Kidney epithelial cell (primary cell): ENCODE results near the gene HOXC11. TPM values are rescaled to one million over a fixed set of nuclear protein-coding genes. Genes with fewer than 3 reads are reported as not detected.

Source experiments
- DNase-seq: peaks from one replicate; pipeline ENCODE4 v3.0.0-alpha.2; 2010; ENCODE audit warnings: low read depth
- H3K27me3 ChIP-seq: 2 replicates; pipeline ENCODE4 v1.6.0; 2011; ENCODE audit warnings: low read length; ENCODE audit not compliant: control insufficient read depth, insufficient read depth
- H3K36me3 ChIP-seq: 2 replicates; pipeline ENCODE4 v1.5.1; 2011; ENCODE audit warnings: low read length; ENCODE audit not compliant: control insufficient read depth, insufficient read depth
- H3K4me3 ChIP-seq: 2 replicates; pipeline ENCODE4 v1.5.1; 2011; ENCODE audit warnings: low read depth, mild to moderate bottlenecking, control low read depth, low read length
- total RNA-seq: library from RNA; depleted of rRNA; stranded (reverse); fragments of >200 nt; gene quantifications from 2 replicates; pipeline ENCODE4 v1.2.3, GENCODE V29; 2015
- TF ChIP-seq, protein P1 (sequence below): IDR thresholded peaks from 2 replicates; pipeline ENCODE4 v1.5.1; 2011; ENCODE audit warnings: mild to moderate bottlenecking, moderate library complexity, low read length, control low read depth, inconsistent platforms; ENCODE audit not compliant: insufficient read depth, poor library complexity, severe bottlenecking

Gene HOXC11
- total RNA-seq, 1 donor from 2014 or later: 0.58 TPM

DNA sequence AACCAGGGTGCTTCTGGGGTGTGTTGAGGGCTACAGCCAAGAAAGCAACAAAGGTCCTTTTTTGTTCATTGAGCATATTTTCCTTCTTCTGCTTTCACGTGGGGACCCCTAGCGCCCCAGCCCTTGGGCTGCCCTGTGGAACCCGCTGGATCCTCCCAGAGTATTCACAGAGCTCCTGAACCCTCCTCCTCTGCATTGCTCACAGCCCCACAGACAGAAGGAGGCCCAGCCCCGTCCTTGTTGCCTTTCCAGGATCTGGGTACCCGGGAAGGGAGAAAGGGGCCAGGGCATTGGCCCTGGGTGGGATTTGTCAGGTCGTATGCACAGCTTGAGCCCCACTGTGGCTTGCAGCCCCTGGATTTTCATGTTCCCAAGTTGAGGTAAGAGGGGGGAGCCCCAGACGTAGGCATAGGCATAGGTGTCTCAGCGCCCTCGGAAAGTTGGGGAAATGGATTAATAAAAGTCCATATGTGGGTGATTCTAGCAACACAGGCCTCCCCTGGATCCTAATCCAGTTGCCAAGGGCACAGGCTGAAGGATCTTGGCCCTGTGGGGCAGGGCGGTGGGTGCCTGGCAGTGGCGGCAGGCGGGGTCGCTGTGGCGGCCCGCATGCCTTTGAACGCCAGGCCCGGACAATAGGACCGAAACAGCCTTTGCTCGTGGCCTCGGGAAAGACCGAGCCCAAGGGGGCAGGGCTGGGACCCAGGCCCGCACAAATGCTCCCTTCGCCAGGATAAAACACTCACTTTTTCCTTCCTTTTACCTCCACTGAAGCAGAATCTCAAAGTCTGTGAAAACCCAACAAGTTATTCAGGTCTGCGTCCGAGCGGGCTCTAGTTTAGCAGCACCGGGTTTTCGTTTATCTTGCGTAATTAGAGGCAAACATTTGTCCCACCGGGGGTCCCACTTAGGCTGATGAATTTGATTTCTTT is 9.0 kb downstream of the HOXC11 start:
- H3K4me3 ChIP-seq: peak overlapping the region; percentile 28
- DNase-seq: no peak
- peaks cover 33% of the 10 kb centered on the region for H3K27me3 ChIP-seq
- TF ChIP-seq, protein P1, sequence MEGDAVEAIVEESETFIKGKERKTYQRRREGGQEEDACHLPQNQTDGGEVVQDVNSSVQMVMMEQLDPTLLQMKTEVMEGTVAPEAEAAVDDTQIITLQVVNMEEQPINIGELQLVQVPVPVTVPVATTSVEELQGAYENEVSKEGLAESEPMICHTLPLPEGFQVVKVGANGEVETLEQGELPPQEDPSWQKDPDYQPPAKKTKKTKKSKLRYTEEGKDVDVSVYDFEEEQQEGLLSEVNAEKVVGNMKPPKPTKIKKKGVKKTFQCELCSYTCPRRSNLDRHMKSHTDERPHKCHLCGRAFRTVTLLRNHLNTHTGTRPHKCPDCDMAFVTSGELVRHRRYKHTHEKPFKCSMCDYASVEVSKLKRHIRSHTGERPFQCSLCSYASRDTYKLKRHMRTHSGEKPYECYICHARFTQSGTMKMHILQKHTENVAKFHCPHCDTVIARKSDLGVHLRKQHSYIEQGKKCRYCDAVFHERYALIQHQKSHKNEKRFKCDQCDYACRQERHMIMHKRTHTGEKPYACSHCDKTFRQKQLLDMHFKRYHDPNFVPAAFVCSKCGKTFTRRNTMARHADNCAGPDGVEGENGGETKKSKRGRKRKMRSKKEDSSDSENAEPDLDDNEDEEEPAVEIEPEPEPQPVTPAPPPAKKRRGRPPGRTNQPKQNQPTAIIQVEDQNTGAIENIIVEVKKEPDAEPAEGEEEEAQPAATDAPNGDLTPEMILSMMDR: no peak
- H3K36me3 ChIP-seq: no peaks in the 10 kb centered on the region

- Histone ChIP-seq H3K36me3 (no peaks in the 10 kb centered on the region), H3K4me3 (peak overlapping the region; percentile 37), H3K27me3 (peaks cover 35% of the 10 kb centered on the region)
- DNase-seq: no peak
- TF ChIP-seq, protein P1: no peak
Observed at GRCh38 chr12:53982648-53983567, 10.0 kb downstream of the HOXC11 start.

- no peak for DNase-seq
- H3K36me3 ChIP-seq: no peaks in the 10 kb centered on the region
- H3K4me3 ChIP-seq: peak overlapping the region; percentile 37
- H3K27me3 ChIP-seq: peaks cover 32% of the 10 kb centered on the region
- TF ChIP-seq, protein P1: no peak
Observed at GRCh38 chr12:53983568-53983949, 10.6 kb downstream of the HOXC11 start.

DNA sequence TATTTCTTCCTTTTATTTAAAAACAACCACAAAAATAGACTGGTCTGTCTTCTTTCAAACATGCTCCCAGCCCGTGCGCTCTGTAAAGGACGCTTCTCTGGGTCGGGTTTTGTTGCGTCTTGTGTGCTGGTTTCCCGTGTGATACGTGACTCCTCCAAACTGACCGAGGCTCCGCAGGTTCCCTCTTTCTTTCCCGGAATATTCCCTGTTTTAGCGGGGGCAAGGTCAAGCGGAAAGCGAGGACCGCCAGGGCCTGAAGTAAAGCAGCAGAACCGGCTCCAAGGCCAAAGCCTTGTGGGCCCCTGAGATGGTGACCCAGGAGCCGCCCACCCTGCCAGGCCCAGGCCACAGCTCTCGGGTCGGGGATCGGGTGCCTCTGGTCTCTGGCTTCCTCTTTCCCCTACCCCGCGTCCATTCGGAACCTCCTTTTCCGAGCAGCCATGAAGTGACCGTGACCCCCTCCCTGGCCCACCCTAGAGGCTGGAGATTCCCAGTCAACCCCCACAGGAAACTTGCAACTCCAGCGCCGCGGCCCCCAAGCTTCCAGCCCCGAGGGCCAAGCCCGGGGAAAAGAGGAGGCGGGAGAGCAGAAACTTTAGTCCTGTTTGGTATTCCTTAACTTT is 11.1 kb downstream of the HOXC11 start:
- TF ChIP-seq, protein P1: no peak
- DNase-seq: no peak
- Histone ChIP-seq H3K36me3 (no peaks in the 10 kb centered on the region), H3K4me3 (peak overlapping the region; percentile 37), H3K27me3 (peaks cover 32% of the 10 kb centered on the region)

DNA sequence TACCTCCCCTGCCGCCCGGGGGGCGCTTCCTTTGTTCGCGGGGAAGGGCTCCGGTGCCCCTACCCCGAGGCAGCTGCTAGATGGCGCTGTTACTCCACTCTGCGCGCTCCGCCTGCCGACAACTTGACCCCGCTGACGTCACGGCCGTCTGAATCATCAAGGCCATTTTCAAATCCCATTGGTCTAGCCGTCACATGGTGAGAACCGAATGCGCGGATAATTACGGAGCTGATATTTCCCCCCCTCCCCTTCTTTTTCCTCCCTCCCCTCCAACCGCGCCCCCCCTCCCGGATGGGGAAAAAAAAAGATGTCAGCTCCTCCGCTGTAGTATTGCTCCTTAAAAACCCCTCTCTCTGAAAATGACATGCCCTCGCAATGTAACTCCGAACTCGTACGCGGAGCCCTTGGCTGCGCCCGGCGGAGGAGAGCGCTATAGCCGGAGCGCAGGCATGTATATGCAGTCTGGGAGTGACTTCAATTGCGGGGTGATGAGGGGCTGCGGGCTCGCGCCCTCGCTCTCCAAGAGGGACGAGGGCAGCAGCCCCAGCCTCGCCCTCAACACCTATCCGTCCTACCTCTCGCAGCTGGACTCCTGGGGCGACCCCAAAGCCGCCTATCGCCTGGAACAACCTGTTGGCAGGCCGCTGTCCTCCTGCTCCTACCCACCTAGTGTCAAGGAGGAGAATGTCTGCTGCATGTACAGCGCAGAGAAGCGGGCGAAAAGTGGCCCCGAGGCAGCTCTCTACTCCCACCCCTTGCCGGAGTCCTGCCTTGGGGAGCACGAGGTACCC is 12.2 kb downstream of the HOXC11 start, which contains the start of gene HOXC10:
Gene HOXC10, plus strand, starts transcription at position 246 of the 791 bp plus-strand sequence. Its CDS starts 114 bp downstream, at position 360.
- Histone ChIP-seq H3K27me3 (peaks cover 35% of the 10 kb centered on the region), H3K4me3 (peak within 1 kb of the TSS; percentile 60), H3K36me3 (no peaks in the 10 kb centered on the region)
- TF ChIP-seq, protein P1: peak; percentile 82
- peak; percentile 83 for DNase-seq
